Measurements from ENCODE around the gene C16orf89.

- TF ChIP-seq EZH2 (IDR thresholded peaks at IDR 0.05; ENCODE audit: borderline replicate concordance, insufficient read depth, low read depth, low read length, poor library complexity, severe bottlenecking) (no peak), CTCF (IDR thresholded peaks at IDR 0.05) (no peak)
Observed at GRCh38 chr16:5003211-5003610, 62.5 kb downstream of the C16orf89 start.

All from B cell (primary cell).